Endothelial cell of umbilical vein (primary cell): Measurements from ENCODE around the gene E2F2.

Experiments used
- CTCF ChIP-seq, 2 donors: IDR thresholded peaks; 1 replicate in 1 of 2; 2 replicates in 1 of 2; pipeline ENCODE4 v1.5.1; 2011; ENCODE audit warnings: low read length in 2 of 2, mild to moderate bottlenecking in 2 of 2, moderate library complexity in 2 of 2, control low read depth in 1 of 2, inconsistent platforms in 1 of 2, low read depth in 1 of 2; ENCODE audit not compliant: insufficient read depth in 1 of 2; ENCODE audit errors: extremely low read depth in 1 of 2
- EZH2 ChIP-seq: IDR thresholded peaks from 2 replicates; pipeline ENCODE4 v1.6.1; 2012; ENCODE audit warnings: borderline replicate concordance, low read depth, mild to moderate bottlenecking, moderate library complexity, low read length, inconsistent platforms; ENCODE audit not compliant: severe bottlenecking
- GATA2 ChIP-seq: IDR thresholded peaks from 2 replicates; pipeline ENCODE4 v1.7.0; 2011; ENCODE audit warnings: low read depth, mild to moderate bottlenecking, moderate library complexity, mixed read lengths, low read length; ENCODE audit not compliant: insufficient read length, insufficient read depth
- MAX ChIP-seq: IDR thresholded peaks from 2 replicates; pipeline ENCODE4 v1.6.1; 2011; ENCODE audit not compliant: insufficient read depth, insufficient read length
- MYC ChIP-seq: IDR thresholded peaks from one replicate; pipeline ENCODE4 v1.6.1; 2011; ENCODE audit warnings: mild to moderate bottlenecking, low read depth, low read length
- POLR2A ChIP-seq: IDR thresholded peaks from 2 replicates; pipeline ENCODE4 v1.6.1; 2012; ENCODE audit warnings: low read depth, mild to moderate bottlenecking, control low read depth, low read length
- POLR2AphosphoS5 ChIP-seq: IDR thresholded peaks from 2 replicates; pipeline ENCODE4 v1.6.1; 2012; ENCODE audit warnings: low read depth, mild to moderate bottlenecking, control low read depth, low read length, moderate library complexity; ENCODE audit not compliant: insufficient read depth

- TF ChIP-seq POLR2AphosphoS5: no peak
- no peak for TF ChIP-seq CTCF (IDR thresholded peaks at IDR 0.05; ENCODE audit: extremely low read depth in 1 of 2, insufficient read depth in 1 of 2, low read depth in 1 of 2, low read length in 2 of 2)
- TF ChIP-seq EZH2: no peak
- TF ChIP-seq GATA2: no peak
- TF ChIP-seq MYC: no peak
- no peak for TF ChIP-seq POLR2A
- TF ChIP-seq MAX: no peak
Measured at GRCh38 chr1:23461050-23461449, 70.0 kb downstream of the E2F2 start.
